Loucy (cell line): ENCODE data around the gene NEK9.

Experiments
- H2AFZ ChIP-seq: fragments of 200-600 bp; sonication (generic); 2 replicates; pipeline ENCODE4 v1.6.0; 2016; ENCODE audit warnings: antibody characterized with exemption, mild to moderate bottlenecking, low read length, moderate library complexity
- H3F3A ChIP-seq: fragments of 200-600 bp; 2 replicates; pipeline ENCODE4 v1.6.0; 2016; ENCODE audit warnings: antibody characterized with exemption, low read depth, mild to moderate bottlenecking
- H3K27me3 ChIP-seq: fragments of 200-600 bp; sonication (generic); 2 replicates; pipeline ENCODE4 v1.6.1; 2014; ENCODE audit warnings: low read length, mild to moderate bottlenecking; ENCODE audit not compliant: insufficient read depth, poor library complexity, severe bottlenecking
- H3K36me3 ChIP-seq: fragments of 200-600 bp; sonication (generic); 2 replicates; pipeline ENCODE4 v1.6.1; 2016; ENCODE audit warnings: low read length; ENCODE audit not compliant: insufficient read depth
- H3K4me1 ChIP-seq: fragments of 200-600 bp; sonication (generic); 2 replicates; pipeline ENCODE4 v1.5.1; 2014; ENCODE audit warnings: low read length, mild to moderate bottlenecking; ENCODE audit not compliant: insufficient read depth, poor library complexity, severe bottlenecking
- H3K4me2 ChIP-seq: fragments of 200-600 bp; sonication (generic); 2 replicates; pipeline ENCODE4 v1.6.0; 2014; ENCODE audit warnings: antibody characterized with exemption, low read length, low read depth, mild to moderate bottlenecking; ENCODE audit not compliant: poor library complexity, severe bottlenecking
- H3K4me3 ChIP-seq: fragments of 200-600 bp; sonication (generic); 2 replicates; pipeline ENCODE4 v1.5.1; 2014; ENCODE audit warnings: low read length, mild to moderate bottlenecking, mixed read lengths; ENCODE audit not compliant: poor library complexity, severe bottlenecking
- H3K79me2 ChIP-seq: fragments of 200-600 bp; sonication (generic); 2 replicates; pipeline ENCODE4 v1.6.1; 2014; ENCODE audit warnings: low read length; ENCODE audit not compliant: insufficient read depth
- H3K9ac ChIP-seq: fragments of 200-600 bp; sonication (generic); 2 replicates; pipeline ENCODE4 v1.6.0; 2014; ENCODE audit warnings: mild to moderate bottlenecking, low read depth, low read length, moderate library complexity; ENCODE audit not compliant: poor library complexity, severe bottlenecking
- H3K9me2 ChIP-seq: fragments of 200-600 bp; sonication (generic); replicated peaks from 2 replicates; pipeline ENCODE4 v1.6.1; 2016; ENCODE audit warnings: low read depth, low read length, mixed read lengths
- H3K9me3 ChIP-seq: fragments of 200-600 bp; sonication (generic); 2 replicates; pipeline ENCODE4 v1.6.1; 2014; ENCODE audit warnings: mild to moderate bottlenecking, antibody characterized with exemption, low read length, low read depth; ENCODE audit not compliant: insufficient read depth
- H4K20me1 ChIP-seq: fragments of 200-600 bp; sonication (generic); 2 replicates; pipeline ENCODE4 v1.6.0; 2014; ENCODE audit warnings: antibody characterized with exemption, low read length, mild to moderate bottlenecking; ENCODE audit not compliant: insufficient read depth, poor library complexity, severe bottlenecking
- EZH2phosphoT487 ChIP-seq: fragments of 200-600 bp; IDR thresholded peaks from 2 replicates; pipeline ENCODE4 v1.6.1; 2018; ENCODE audit warnings: antibody characterized with exemption, mild to moderate bottlenecking, moderate library complexity, borderline replicate concordance
- TF ChIP-seq, protein P1 (sequence below): fragments of 200-600 bp; sonication (generic); conservative IDR thresholded peaks from 2 replicates; pipeline ENCODE4 v1.5.1; 2014; ENCODE audit warnings: mild to moderate bottlenecking, antibody characterized with exemption, low read length

The NEK9 gene

DNA sequence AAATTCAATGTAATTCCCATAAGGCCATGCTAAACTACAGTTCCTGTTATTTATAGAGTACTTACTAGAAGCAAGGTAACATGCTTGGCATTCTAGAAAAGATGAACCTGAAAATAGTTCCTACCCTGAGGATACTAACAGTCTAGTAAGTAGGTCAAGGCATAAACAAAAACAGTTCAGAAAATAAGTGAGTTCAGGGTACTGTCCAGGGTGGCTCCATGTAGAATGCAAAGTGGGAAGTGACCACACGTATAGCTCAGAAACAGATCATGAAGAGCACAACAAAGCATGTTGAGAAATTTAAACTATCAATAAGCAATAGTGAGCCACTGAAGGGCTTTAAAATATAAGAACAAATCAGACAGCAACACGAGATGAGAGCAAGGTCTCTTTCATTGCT lies 47.2 kb upstream of the NEK9 start:
- Histone ChIP-seq H3F3A (no peaks in the 10 kb centered on the region), H3K36me3 (no peaks in the 10 kb centered on the region), H3K9me3 (no peaks in the 10 kb centered on the region), H3K4me2 (peak overlapping the region; percentile 79), H3K4me1 (peaks cover 49% of the 10 kb centered on the region), H4K20me1 (peaks cover 51% of the 10 kb centered on the region), H3K79me2 (peaks cover 69% of the 10 kb centered on the region), H3K27me3 (no peaks in the 10 kb centered on the region), H3K9ac (peak overlapping the region; percentile 78), H3K4me3 (peak overlapping the region; percentile 76), H3K9me2 (no peaks in the 10 kb centered on the region), H2AFZ (no peak overlapping the region)
- TF ChIP-seq, protein P1, sequence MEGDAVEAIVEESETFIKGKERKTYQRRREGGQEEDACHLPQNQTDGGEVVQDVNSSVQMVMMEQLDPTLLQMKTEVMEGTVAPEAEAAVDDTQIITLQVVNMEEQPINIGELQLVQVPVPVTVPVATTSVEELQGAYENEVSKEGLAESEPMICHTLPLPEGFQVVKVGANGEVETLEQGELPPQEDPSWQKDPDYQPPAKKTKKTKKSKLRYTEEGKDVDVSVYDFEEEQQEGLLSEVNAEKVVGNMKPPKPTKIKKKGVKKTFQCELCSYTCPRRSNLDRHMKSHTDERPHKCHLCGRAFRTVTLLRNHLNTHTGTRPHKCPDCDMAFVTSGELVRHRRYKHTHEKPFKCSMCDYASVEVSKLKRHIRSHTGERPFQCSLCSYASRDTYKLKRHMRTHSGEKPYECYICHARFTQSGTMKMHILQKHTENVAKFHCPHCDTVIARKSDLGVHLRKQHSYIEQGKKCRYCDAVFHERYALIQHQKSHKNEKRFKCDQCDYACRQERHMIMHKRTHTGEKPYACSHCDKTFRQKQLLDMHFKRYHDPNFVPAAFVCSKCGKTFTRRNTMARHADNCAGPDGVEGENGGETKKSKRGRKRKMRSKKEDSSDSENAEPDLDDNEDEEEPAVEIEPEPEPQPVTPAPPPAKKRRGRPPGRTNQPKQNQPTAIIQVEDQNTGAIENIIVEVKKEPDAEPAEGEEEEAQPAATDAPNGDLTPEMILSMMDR: no peak
- no peak for TF ChIP-seq EZH2phosphoT487

- Histone ChIP-seq H3K4me3 (peak overlapping the region; percentile 4), H3F3A (no peaks in the 10 kb centered on the region), H3K9me3 (no peaks in the 10 kb centered on the region), H3K36me3 (no peaks in the 10 kb centered on the region), H3K79me2 (peaks cover 100% of the 10 kb centered on the region), H4K20me1 (peaks cover 74% of the 10 kb centered on the region), H3K27me3 (no peaks in the 10 kb centered on the region), H3K4me1 (peaks cover 69% of the 10 kb centered on the region), H3K4me2 (peak overlapping the region; percentile 79), H3K9ac (no peak overlapping the region), H2AFZ (no peak overlapping the region), H3K9me2 (no peaks in the 10 kb centered on the region)
- TF ChIP-seq, protein P1: no peak
- no peak for TF ChIP-seq EZH2phosphoT487
These were observed 43.9 kb upstream of the NEK9 start for GRCh38 chr14:75170772-75171171.

DNA sequence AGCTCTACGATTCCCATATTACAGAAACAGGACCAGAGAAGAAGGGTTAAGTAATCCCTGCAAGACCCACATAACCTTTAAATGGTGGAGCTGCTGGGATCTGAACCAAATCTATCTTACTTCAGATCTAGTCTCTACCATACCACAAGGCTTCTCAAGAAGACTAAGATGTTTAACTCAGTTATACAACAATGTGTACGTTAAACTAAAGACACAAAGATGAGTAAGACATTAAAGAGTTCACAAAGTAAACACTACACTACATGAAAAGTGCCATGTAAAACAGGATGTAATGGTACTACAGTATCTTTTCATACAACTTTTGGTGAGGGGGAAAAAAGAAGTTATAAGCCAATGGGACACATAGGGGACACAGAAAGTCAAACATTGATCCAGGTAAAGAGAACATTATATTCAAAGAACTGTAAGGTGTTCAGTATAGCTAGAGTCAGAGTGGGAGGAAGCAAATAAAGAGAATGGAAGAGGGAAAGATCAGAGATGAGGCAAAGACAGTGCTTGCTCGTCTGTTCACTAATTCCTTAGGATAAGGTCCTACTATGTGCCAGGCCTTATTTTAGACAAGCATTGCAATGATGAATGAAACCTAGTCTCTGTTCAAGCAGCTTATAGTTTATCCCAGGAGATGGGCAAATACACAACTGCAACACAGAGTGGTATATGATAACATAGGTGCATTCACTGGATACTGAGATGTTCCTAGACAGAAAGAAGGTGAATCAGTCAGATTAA lies 41.9 kb upstream of the NEK9 start:
- Histone ChIP-seq H2AFZ (no peak overlapping the region), H3K4me3 (no peak overlapping the region), H3K79me2 (peaks cover 98% of the 10 kb centered on the region), H3K9ac (no peak overlapping the region), H3K27me3 (no peaks in the 10 kb centered on the region), H4K20me1 (peaks cover 64% of the 10 kb centered on the region), H3F3A (no peaks in the 10 kb centered on the region), H3K36me3 (no peaks in the 10 kb centered on the region), H3K9me2 (no peaks in the 10 kb centered on the region), H3K4me1 (peaks cover 64% of the 10 kb centered on the region), H3K9me3 (no peaks in the 10 kb centered on the region), H3K4me2 (peak overlapping the region; percentile 41)
- TF ChIP-seq, protein P1: no peak
- no peak for TF ChIP-seq EZH2phosphoT487
